GM12864 (cell line): ENCODE data around the gene ZBTB5.

Experiments used
- DNase-seq: peaks from one replicate; pipeline ENCODE4 v3.0.0-alpha.2; 2011; ENCODE audit warnings: low read depth
- H3K4me3 ChIP-seq: 2 replicates; pipeline ENCODE4 v1.5.1; 2011; ENCODE audit warnings: mild to moderate bottlenecking, low read depth, low read length, control low read depth
- CTCF ChIP-seq: IDR thresholded peaks from 2 replicates; pipeline ENCODE4 v1.5.1; 2011; ENCODE audit warnings: low read depth, mild to moderate bottlenecking, moderate library complexity, low read length, control low read depth, inconsistent platforms; ENCODE audit errors: missing control alignments

ZBTB5 gene

GRCh38 chr9:37408933-37409710 lies 56.1 kb downstream of the ZBTB5 start:
- DNase-seq: peak; percentile 100
- peak overlapping the region; percentile 11; the same call in 1 of the 2 replicates for H3K4me3 ChIP-seq

GRCh38 chr9:37407468-37407867 lies 57.8 kb downstream of the ZBTB5 start:
- no peak for DNase-seq
- peak overlapping the region; percentile 46 for H3K4me3 ChIP-seq
- peak; percentile 24 for TF ChIP-seq CTCF

More at GRCh38 chr9:37408933-37409710, 56.1 kb downstream of the ZBTB5 start:
- peak; percentile 13 for TF ChIP-seq CTCF

- TF ChIP-seq CTCF: no peak
- H3K4me3 ChIP-seq: peak overlapping the region; percentile 46
- DNase-seq: no peak
Observed at GRCh38 chr9:37406603-37407401, 58.4 kb downstream of the ZBTB5 start.

- H3K4me3 ChIP-seq: peak overlapping the region; percentile 46; the same call in 1 of the 2 replicates
- no peak for DNase-seq
- no peak for TF ChIP-seq CTCF
Observed at GRCh38 chr9:37405764-37406380, 59.4 kb downstream of the ZBTB5 start.

GRCh38 chr9:37405350-37405749 lies 59.9 kb downstream of the ZBTB5 start:
- no peak for TF ChIP-seq CTCF
- H3K4me3 ChIP-seq: no peak overlapping the region
- no peak for DNase-seq

- DNase-seq: no peak
- H3K4me3 ChIP-seq: no peak overlapping the region
- TF ChIP-seq CTCF: no peak
Observed at GRCh38 chr9:37404590-37404989, 60.7 kb downstream of the ZBTB5 start.
